IPS-20b (cell line): ENCODE data around the gene GOLGA8R.
"Not testable (repeated sequence)": the region's sequence is repeated elsewhere in the genome, so short reads cannot be mapped to it uniquely, and the experiment has no call there.

Source experiments
- H3K27ac ChIP-seq: one replicate; pipeline ENCODE4 v1.5.1; 2013; ENCODE audit warnings: low read length
- H3K27me3 ChIP-seq: 2 replicates; pipeline ENCODE4 v1.6.1; 2013; ENCODE audit warnings: mild to moderate bottlenecking, low read length, inconsistent platforms; ENCODE audit not compliant: insufficient read depth
- H3K36me3 ChIP-seq: 2 replicates; pipeline ENCODE4 v1.6.1; 2013; ENCODE audit warnings: low read depth, mild to moderate bottlenecking, inconsistent platforms, low read length, moderate library complexity; ENCODE audit not compliant: insufficient read depth
- H3K4me1 ChIP-seq: 2 replicates; pipeline ENCODE4 v1.6.1; 2013; ENCODE audit warnings: mild to moderate bottlenecking, control low read depth, inconsistent platforms, low read length, moderate library complexity; ENCODE audit not compliant: insufficient read depth
- H3K4me3 ChIP-seq: 2 replicates; pipeline ENCODE4 v1.5.1; 2013; ENCODE audit warnings: mild to moderate bottlenecking, low read length, inconsistent platforms
- H3K9ac ChIP-seq: 2 replicates; pipeline ENCODE4 v1.6.1; 2013; ENCODE audit warnings: low read depth, mild to moderate bottlenecking, inconsistent platforms, low read length, moderate library complexity
- H3K9me3 ChIP-seq: 2 replicates; pipeline ENCODE4 v1.6.1; 2013; ENCODE audit warnings: mild to moderate bottlenecking, low read depth, low read length, inconsistent platforms; ENCODE audit not compliant: insufficient read depth

The GOLGA8R gene

GRCh38 chr15:30414160-30414559 is at the start of gene GOLGA8R:
Gene GOLGA8R (minus strand): TSS chr15:30414260. CDS start chr15:30414162, 98 bp downstream.
- H3K27me3 ChIP-seq, H3K9ac ChIP-seq, H3K4me1 ChIP-seq, H3K27ac ChIP-seq, H3K9me3 ChIP-seq, H3K4me3 ChIP-seq, H3K36me3 ChIP-seq: not testable (repeated sequence)

- H3K27ac ChIP-seq, H3K4me1 ChIP-seq, H3K9me3 ChIP-seq, H3K9ac ChIP-seq, H3K4me3 ChIP-seq, H3K36me3 ChIP-seq, H3K27me3 ChIP-seq: not testable (repeated sequence)
Observed at GRCh38 chr15:30463849-30464248, 49.8 kb upstream of the GOLGA8R start.

GRCh38 chr15:30462176-30462575 is 48.1 kb upstream of the GOLGA8R start:
- H3K27me3 ChIP-seq, H3K4me3 ChIP-seq, H3K9ac ChIP-seq, H3K9me3 ChIP-seq, H3K4me1 ChIP-seq, H3K27ac ChIP-seq, H3K36me3 ChIP-seq: not testable (repeated sequence)

GRCh38 chr15:30452702-30453101 is 38.6 kb upstream of the GOLGA8R start:
- H3K4me1 ChIP-seq, H3K9ac ChIP-seq, H3K27ac ChIP-seq, H3K36me3 ChIP-seq, H3K9me3 ChIP-seq, H3K4me3 ChIP-seq, H3K27me3 ChIP-seq: not testable (repeated sequence)

GRCh38 chr15:30438348-30438747 is 24.3 kb upstream of the GOLGA8R start:
- H3K27me3 ChIP-seq, result not testable (repeated sequence)

GRCh38 chr15:30435878-30436277 is 21.8 kb upstream of the GOLGA8R start:
- H3K27ac ChIP-seq, H3K4me3 ChIP-seq, H3K9me3 ChIP-seq, H3K27me3 ChIP-seq, H3K9ac ChIP-seq, H3K4me1 ChIP-seq, H3K36me3 ChIP-seq: not testable (repeated sequence)

More at GRCh38 chr15:30438348-30438747, 24.3 kb upstream of the GOLGA8R start:
- H3K4me3 ChIP-seq, H3K4me1 ChIP-seq, H3K9me3 ChIP-seq, H3K9ac ChIP-seq, H3K36me3 ChIP-seq, H3K27ac ChIP-seq: not testable (repeated sequence)

GRCh38 chr15:30420723-30421122 is 6.7 kb upstream of the GOLGA8R start:
- not testable (repeated sequence) for H3K9me3 ChIP-seq, H3K36me3 ChIP-seq, H3K4me3 ChIP-seq, H3K27ac ChIP-seq, H3K4me1 ChIP-seq, H3K27me3 ChIP-seq, H3K9ac ChIP-seq

- H3K27ac ChIP-seq, H3K36me3 ChIP-seq, H3K4me3 ChIP-seq, H3K27me3 ChIP-seq, H3K4me1 ChIP-seq, H3K9me3 ChIP-seq, H3K9ac ChIP-seq: not testable (repeated sequence)
Observed at GRCh38 chr15:30407636-30408035, 6.4 kb downstream of the GOLGA8R start.

- not testable (repeated sequence) for H3K36me3 ChIP-seq, H3K27me3 ChIP-seq, H3K9me3 ChIP-seq, H3K9ac ChIP-seq, H3K4me1 ChIP-seq, H3K4me3 ChIP-seq, H3K27ac ChIP-seq
Observed at GRCh38 chr15:30398988-30399387, 15.1 kb downstream of the GOLGA8R start.

- not testable (repeated sequence) for H3K4me1 ChIP-seq, H3K9ac ChIP-seq, H3K4me3 ChIP-seq, H3K36me3 ChIP-seq, H3K9me3 ChIP-seq, H3K27ac ChIP-seq, H3K27me3 ChIP-seq
Observed at GRCh38 chr15:30393664-30393991, 20.4 kb downstream of the GOLGA8R start.

GRCh38 chr15:30392766-30393663 is 21.0 kb downstream of the GOLGA8R start, which contains the start of gene CHRFAM7A:
Gene CHRFAM7A (minus strand): TSS chr15:30393540. CDS start chr15:30383351, 10,189 bp downstream.
- not testable (repeated sequence) for H3K4me1 ChIP-seq, H3K4me3 ChIP-seq, H3K9me3 ChIP-seq, H3K27me3 ChIP-seq, H3K27ac ChIP-seq, H3K36me3 ChIP-seq, H3K9ac ChIP-seq

GRCh38 chr15:30386318-30386887 is 27.7 kb downstream of the GOLGA8R start:
- not testable (repeated sequence) for H3K27me3 ChIP-seq, H3K4me1 ChIP-seq, H3K9ac ChIP-seq, H3K27ac ChIP-seq, H3K4me3 ChIP-seq, H3K36me3 ChIP-seq, H3K9me3 ChIP-seq
